Tibial nerve (tissue), 4 donors: ENCODE measurements around the gene KRT86.

Source experiments
- CTCF ChIP-seq, 5 experiments: fragments of 200-600 bp in 3 of 5; fragments of 450-650 bp in 2 of 5; sonication (generic) in 3 of 5; IDR thresholded peaks; one replicate each; pipeline ENCODE4 v1.5.1; 2016 to 2019; ENCODE audit warnings: antibody characterized with exemption in 5 of 5, mild to moderate bottlenecking in 3 of 5, moderate library complexity in 2 of 5
- EP300 ChIP-seq, 2 donors: sonication (generic); formaldehyde crosslinking; IDR thresholded peaks; one replicate each; pipeline ENCODE4 v1.6.1; 2017; ENCODE audit warnings: antibody characterized with exemption in 2 of 2, mild to moderate bottlenecking in 1 of 2
- POLR2A ChIP-seq, 2 donors: fragments of 450-650 bp; IDR thresholded peaks; one replicate each; pipeline ENCODE4 v1.6.1; 2017; ENCODE audit warnings: antibody characterized with exemption in 2 of 2, mild to moderate bottlenecking in 2 of 2, moderate library complexity in 2 of 2

DNA sequence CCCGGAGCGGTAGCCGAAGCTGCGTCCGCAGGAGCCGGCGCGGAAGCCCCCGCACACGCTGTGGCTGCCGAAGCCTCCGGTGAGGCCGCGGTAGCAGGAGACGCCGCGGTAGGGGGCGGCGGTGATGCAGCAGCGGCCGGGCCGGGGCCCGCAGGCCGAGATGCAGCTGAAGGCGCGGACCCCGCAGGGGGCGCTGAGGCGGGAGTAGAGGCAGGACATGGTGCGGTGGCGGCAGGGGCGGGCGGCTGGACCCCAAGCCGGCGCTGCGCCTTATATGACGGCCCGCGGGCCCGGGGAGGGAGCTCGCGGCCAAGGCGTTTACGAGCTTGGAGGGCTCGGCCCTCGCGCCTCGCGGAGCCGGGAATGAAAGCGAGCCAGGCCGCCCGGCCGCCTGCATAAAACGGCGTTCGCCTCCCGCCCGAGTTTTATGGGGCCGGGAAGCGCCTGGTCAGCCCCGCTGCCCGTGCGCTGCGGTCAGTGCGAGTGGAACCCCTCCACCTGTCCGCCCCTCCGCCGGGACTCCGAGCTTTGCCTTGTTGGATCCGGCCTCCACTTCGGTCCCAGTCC is 16.0 kb upstream of the KRT86 start:
- TF ChIP-seq POLR2A (IDR thresholded peaks at IDR 0.05) (no peak), CTCF (IDR thresholded peaks at IDR 0.05) (no peak), EP300 (IDR thresholded peaks at IDR 0.05) (no peak)
